Heart right ventricle (tissue), 16 donors: ENCODE data around the gene PDE2A. TPM values are rescaled to one million over a fixed set of nuclear protein-coding genes. Genes with fewer than 3 reads are reported as not detected.

Experiments
- ATAC-seq, 8 donors: fragments of 200-7000 bp; cut with Tn5 transposase; one replicate each; pipeline ENCODE4 v1.9.1; 2020; ENCODE audit warnings: mild to moderate bottlenecking in 8 of 8, moderate library complexity in 8 of 8, moderate number of reproducible peaks in 1 of 8
- DNase-seq, 2 donors: peaks; one replicate each; pipeline ENCODE4 v3.0.0-alpha.2; 2020
- H3K27ac ChIP-seq, 10 donors: fragments of 200-600 bp; sonication (generic) in 2 of 10; one replicate each; pipeline versions ENCODE4 v1.5.0 to v1.8.0; 2020 to 2022; ENCODE audit warnings: mild to moderate bottlenecking in 3 of 10
- H3K27me3 ChIP-seq, 7 donors: fragments of 200-600 bp; one replicate each; pipeline ENCODE4 v1.8.0; 2021 to 2022; ENCODE audit warnings: mild to moderate bottlenecking in 2 of 7
- H3K36me3 ChIP-seq, 9 donors: fragments of 200-600 bp; sonication (generic) in 1 of 9; one replicate each; pipeline versions ENCODE4 v1.5.0 to v1.8.0; 2020 to 2022; ENCODE audit warnings: mild to moderate bottlenecking in 2 of 9
- H3K4me1 ChIP-seq, 9 donors: fragments of 200-600 bp; sonication (generic) in 1 of 9; one replicate each; pipeline versions ENCODE4 v1.5.0 to v1.8.0; 2020 to 2022; ENCODE audit warnings: mild to moderate bottlenecking in 4 of 9
- H3K4me3 ChIP-seq, 10 donors: fragments of 200-600 bp; sonication (generic) in 2 of 10; one replicate each; pipeline versions ENCODE4 v1.5.0 to v1.8.0; 2020 to 2022; ENCODE audit warnings: mild to moderate bottlenecking in 7 of 10, moderate library complexity in 2 of 10
- H3K9me3 ChIP-seq, 11 donors: fragments of 200-600 bp in 10 of 11; sonication (generic) in 2 of 11; one replicate each; pipeline versions ENCODE4 v1.5.0 to v1.8.0; 2013 to 2022; ENCODE audit warnings: mild to moderate bottlenecking in 2 of 11, control low read depth in 1 of 11, moderate library complexity in 1 of 11
- CTCF ChIP-seq, 9 donors: fragments of 200-600 bp; sonication (generic) in 2 of 9; IDR thresholded peaks; one replicate each; pipeline versions ENCODE4 v1.5.0 to v1.8.0; 2021 to 2022; ENCODE audit warnings: antibody characterized with exemption in 9 of 9, mild to moderate bottlenecking in 5 of 9, moderate library complexity in 1 of 9
- WGBS, 2 donors: extraction: QIAGEN DNeasy Blood & Tissue Kit; methylation state at CpG; one replicate each; pipeline ENCODE4 v1.1.7; 2013; ENCODE audit warnings: inconsistent platforms in 1 of 2; 5-methylcytosine and 5-hydroxymethylcytosine counted together
- intact Hi-C, 10 donors: fragments of 100-400 bp; cut with DNase I; formaldehyde crosslinking; loops; one replicate each; pipeline versions ENCODE4 v1.11.1 to v1.14.2; 2022
- polyA plus RNA-seq, 2 donors: library from polyadenylated mRNA; stranded (reverse); fragments of 200-250 nt; gene quantifications; one replicate each; pipeline ENCODE4 v1.2.3, GENCODE V29; 2013
- total RNA-seq, 10 donors: library from RNA; stranded (reverse); fragmentation: NEBNext Ultra II Directional in 3 of 10; extraction: Animal tissue kit (Norgen Biotek cat#: 25700) in 3 of 10; gene quantifications; one replicate each; pipeline versions ENCODE4 v1.2.1 to v1.2.4, GENCODE V29; 2021 to 2023
- donor health status: Arrhythmogenic right ventricular cardiomyopathy.
- donor health status: ischemic (EF 13 %, LVEDD 7.1; RV severe dilation, severe dysfunction).
- donor health status: healthy with polysubstance abuse.
- donor health status: DM: no; HTN: yes; CAD: no.
- donor health status: DM: no; HTN: no; CAD: no.
- donor health status: ischemic (EF 25% LVEDD 6.9; RV normal size, moderate dysfunction).
- donor health status: ischemic (EF 25% LVEDD 5.7; RV mildly dilated, moderate dysfunction).
- donor health status: healthy.
- donor health status: DM: yes; HTN: yes; CAD: no.
- donor health status: Ischemic cardiomyopathy.
- donor health status: ischemic (EF 35%, LVEDD 5.7; RV mildly dilated, moderate dysfunction).
- donor health status: nonischemic (EF 11% LVEDD 7.7; RV severe dilation, severe dysfunction).
- donor health status: DM: yes; HTN: yes; CAD: no.
- donor health status: PGD.
- donor health status: ischemic (EF 29% LVEDD 5.4; RV normal size, mild dysfunction).
- donor health status: nonischemic (EF 23%, LVEDD 6.1; RV moderate dilation, normal function).

PDE2A gene
- total and polyA plus RNA-seq, 12 donors = 10.4 to 47.6 (median 30.2) TPM

- DNase-seq (no peak), ATAC-seq (no peak)
- peak overlapping the region in 2 of 10 donors; percentile 36 to 48 for H3K27ac ChIP-seq
- intact Hi-C loops = no loop called here
- no peak for TF ChIP-seq CTCF (IDR thresholded peaks at IDR 0.05)
- H3K4me3 ChIP-seq = no peak overlapping the region
- no peaks in the 10 kb centered on the region for H3K36me3 ChIP-seq
- WGBS, 2 donors = 90 to 94% methylated on average over 4 of the region's 4 CpGs
- H3K9me3 ChIP-seq = no peaks in the 10 kb centered on the region
- H3K4me1 ChIP-seq = peaks cover 14 to 57% (median 42%) of the 10 kb centered on the region in 9 donors
- peaks cover 0 to 24% (median 0%) of the 10 kb centered on the region in 7 donors for H3K27me3 ChIP-seq
Measured at GRCh38 chr11:72616655-72617054, 57.6 kb downstream of the PDE2A start.

- no peak for TF ChIP-seq CTCF (IDR thresholded peaks at IDR 0.05)
- ATAC-seq (no peak), DNase-seq (no peak)
- intact Hi-C loops = no loop called here
- H3K4me3 ChIP-seq = no peak overlapping the region
- H3K9me3 ChIP-seq = no peaks in the 10 kb centered on the region
- peaks cover 14 to 57% (median 42%) of the 10 kb centered on the region in 9 donors for H3K4me1 ChIP-seq
- H3K36me3 ChIP-seq = no peaks in the 10 kb centered on the region
- no peak overlapping the region for H3K27ac ChIP-seq
- peaks cover 0 to 38% (median 0%) of the 10 kb centered on the region in 7 donors for H3K27me3 ChIP-seq
- 80 to 82% methylated on average over 3 of the region's 3 CpGs for WGBS, 2 donors
Measured at GRCh38 chr11:72615329-72615728, 58.9 kb downstream of the PDE2A start.

- Histone ChIP-seq H3K4me3 (no peak overlapping the region), H3K27me3 (peaks cover 0 to 47% (median 0%) of the 10 kb centered on the region in 7 donors), H3K36me3 (no peaks in the 10 kb centered on the region), H3K9me3 (no peaks in the 10 kb centered on the region), H3K4me1 (peaks cover 14 to 57% (median 42%) of the 10 kb centered on the region in 9 donors), H3K27ac (no peak overlapping the region)
- TF ChIP-seq CTCF (IDR thresholded peaks at IDR 0.05) = no peak
- 9 to 13% methylated on average over 6 of the region's 6 CpGs for WGBS, 2 donors
- intact Hi-C loops = no loop called here
- ATAC-seq = no peak
- DNase-seq = no peak
Measured at GRCh38 chr11:72614381-72614780, 59.8 kb downstream of the PDE2A start.

GRCh38 chr11:72613977-72614376, 60.2 kb downstream of the PDE2A start:
- peak in 1 of 2 donors; percentile 26 for DNase-seq
- intact Hi-C loops = no loop called here
- WGBS, 2 donors = 55 to 72% methylated on average over 7 of the region's 7 CpGs

More at GRCh38 chr11:72613977-72614376, 60.2 kb downstream of the PDE2A start:
- H3K4me1 ChIP-seq = peaks cover 14 to 57% (median 42%) of the 10 kb centered on the region in 9 donors
- no peak overlapping the region for H3K27ac ChIP-seq
- TF ChIP-seq CTCF (IDR thresholded peaks at IDR 0.05) = no peak
- H3K36me3 ChIP-seq = no peaks in the 10 kb centered on the region
- peak in 6 of 8 donors; percentile 2 to 38 (median 20) for ATAC-seq
- H3K27me3 ChIP-seq = peaks cover 0 to 50% (median 0%) of the 10 kb centered on the region in 7 donors
- no peak overlapping the region for H3K4me3 ChIP-seq
- no peaks in the 10 kb centered on the region for H3K9me3 ChIP-seq
